ENCODE data around the gene PHF12.
"Not testable (repeated sequence)": the region's sequence is repeated elsewhere in the genome, so short reads cannot be mapped to it uniquely, and the experiment has no call there.

PHF12 gene

GRCh38 chr17:28928061-28928460 is 23.3 kb downstream of the PHF12 start:
- DNase-seq, result no peak

GRCh38 chr17:28926786-28927185 is 24.5 kb downstream of the PHF12 start:
- no peak for DNase-seq

GRCh38 chr17:28926366-28926765 is 25.0 kb downstream of the PHF12 start:
- DNase-seq, result no peak

- no peak for DNase-seq
Measured at GRCh38 chr17:28925912-28926365, 25.4 kb downstream of the PHF12 start.

GRCh38 chr17:28920201-28920600 is 31.1 kb downstream of the PHF12 start:
- no peak for DNase-seq

- DNase-seq, result no peak
Measured at GRCh38 chr17:28918295-28918694, 33.0 kb downstream of the PHF12 start.

- DNase-seq, result no peak
Measured at GRCh38 chr17:28917465-28917864, 33.9 kb downstream of the PHF12 start.

GRCh38 chr17:28917029-28917428 is 34.3 kb downstream of the PHF12 start:
- no peak for DNase-seq

GRCh38 chr17:28916302-28916934 is 34.9 kb downstream of the PHF12 start:
- no peak for DNase-seq

- DNase-seq, result no peak
Measured at GRCh38 chr17:28912938-28913333, 38.4 kb downstream of the PHF12 start.

- DNase-seq, result no peak
Measured at GRCh38 chr17:28912281-28912937, 38.9 kb downstream of the PHF12 start.

- DNase-seq, result no peak
Measured at GRCh38 chr17:28911411-28912045, 39.8 kb downstream of the PHF12 start.

- no peak for DNase-seq
Measured at GRCh38 chr17:28910534-28910933, 40.8 kb downstream of the PHF12 start.

- DNase-seq, result no peak
Measured at GRCh38 chr17:28908640-28909167, 42.6 kb downstream of the PHF12 start.

GRCh38 chr17:28907709-28908475 is 43.4 kb downstream of the PHF12 start:
- DNase-seq, result no peak

- no peak for DNase-seq
Measured at GRCh38 chr17:28906706-28907438, 44.4 kb downstream of the PHF12 start.

GRCh38 chr17:28906276-28906675 is 45.0 kb downstream of the PHF12 start:
- no peak for DNase-seq

GRCh38 chr17:28904800-28905199 is 46.5 kb downstream of the PHF12 start:
- no peak for DNase-seq

- DNase-seq, result not testable (repeated sequence)
Measured at GRCh38 chr17:28903546-28903841, 47.8 kb downstream of the PHF12 start.

- peak; percentile 95 for DNase-seq
Measured at GRCh38 chr17:28902819-28903545, 48.3 kb downstream of the PHF12 start, which contains the start of gene DHRS13. Gene DHRS13 (minus strand): TSS chr17:28903079. CDS start chr17:28902944, 135 bp downstream.

- peak; percentile 70 for DNase-seq
Measured at GRCh38 chr17:28901866-28902818, 49.2 kb downstream of the PHF12 start.

Measured in NCI-H510A (cell line).